ENCODE data around the gene STX10. TPM values are rescaled to one million over a fixed set of nuclear protein-coding genes. Genes with fewer than 3 reads are reported as not detected.
"Not testable (repeated sequence)": the region's sequence is repeated elsewhere in the genome, so short reads cannot be mapped to it uniquely, and the experiment has no call there.

The STX10 gene
- total RNA-seq, 1 donor from 2014 or later, result 89.0 TPM

- TF ChIP-seq, protein P1, sequence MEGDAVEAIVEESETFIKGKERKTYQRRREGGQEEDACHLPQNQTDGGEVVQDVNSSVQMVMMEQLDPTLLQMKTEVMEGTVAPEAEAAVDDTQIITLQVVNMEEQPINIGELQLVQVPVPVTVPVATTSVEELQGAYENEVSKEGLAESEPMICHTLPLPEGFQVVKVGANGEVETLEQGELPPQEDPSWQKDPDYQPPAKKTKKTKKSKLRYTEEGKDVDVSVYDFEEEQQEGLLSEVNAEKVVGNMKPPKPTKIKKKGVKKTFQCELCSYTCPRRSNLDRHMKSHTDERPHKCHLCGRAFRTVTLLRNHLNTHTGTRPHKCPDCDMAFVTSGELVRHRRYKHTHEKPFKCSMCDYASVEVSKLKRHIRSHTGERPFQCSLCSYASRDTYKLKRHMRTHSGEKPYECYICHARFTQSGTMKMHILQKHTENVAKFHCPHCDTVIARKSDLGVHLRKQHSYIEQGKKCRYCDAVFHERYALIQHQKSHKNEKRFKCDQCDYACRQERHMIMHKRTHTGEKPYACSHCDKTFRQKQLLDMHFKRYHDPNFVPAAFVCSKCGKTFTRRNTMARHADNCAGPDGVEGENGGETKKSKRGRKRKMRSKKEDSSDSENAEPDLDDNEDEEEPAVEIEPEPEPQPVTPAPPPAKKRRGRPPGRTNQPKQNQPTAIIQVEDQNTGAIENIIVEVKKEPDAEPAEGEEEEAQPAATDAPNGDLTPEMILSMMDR (conservative IDR thresholded peaks at IDR 0.05; ENCODE audit: low read depth, low read length), result no peak
- DNase-seq (ENCODE audit: low read depth), result no peak
These were observed 31.7 kb upstream of the STX10 start for GRCh38 chr19:13181747-13182388.

GRCh38 chr19:13178291-13178690 is 28.1 kb upstream of the STX10 start:
- H3K4me3 ChIP-seq (ENCODE audit: low read depth, low read length); DNase-seq (ENCODE audit: low read depth): not testable (repeated sequence)

More at GRCh38 chr19:13181747-13182388, 31.7 kb upstream of the STX10 start:
- no peak overlapping the region for H3K4me3 ChIP-seq (ENCODE audit: low read depth, low read length)

DNA sequence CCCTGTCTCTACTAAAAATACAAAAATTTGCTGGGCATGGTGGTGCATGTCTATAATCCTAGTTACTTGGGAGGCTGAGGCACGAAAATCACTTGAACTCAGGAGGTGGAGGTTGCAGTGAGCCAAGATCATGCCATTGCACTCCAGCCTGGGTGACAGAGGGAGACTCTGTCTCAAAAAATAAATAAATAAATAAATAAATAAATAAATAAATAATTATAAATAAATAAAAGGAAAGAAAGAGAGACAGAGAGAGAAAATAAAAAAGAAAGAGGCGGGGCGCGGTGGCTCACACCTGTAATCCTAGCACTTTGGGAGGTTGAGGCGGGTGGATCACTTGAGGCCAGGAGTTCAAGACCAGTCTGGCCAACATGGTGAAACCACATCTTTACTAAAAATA is 27.4 kb upstream of the STX10 start:
- H3K4me3 ChIP-seq (ENCODE audit: low read depth, low read length); DNase-seq (ENCODE audit: low read depth): not testable (repeated sequence)

- TF ChIP-seq, protein P1 (conservative IDR thresholded peaks at IDR 0.05; ENCODE audit: low read depth, low read length), result no peak
- no peak for DNase-seq (ENCODE audit: low read depth)
- no peak overlapping the region for H3K4me3 ChIP-seq (ENCODE audit: low read depth, low read length)
These were observed 26.2 kb upstream of the STX10 start for GRCh38 chr19:13176345-13176744.

DNA sequence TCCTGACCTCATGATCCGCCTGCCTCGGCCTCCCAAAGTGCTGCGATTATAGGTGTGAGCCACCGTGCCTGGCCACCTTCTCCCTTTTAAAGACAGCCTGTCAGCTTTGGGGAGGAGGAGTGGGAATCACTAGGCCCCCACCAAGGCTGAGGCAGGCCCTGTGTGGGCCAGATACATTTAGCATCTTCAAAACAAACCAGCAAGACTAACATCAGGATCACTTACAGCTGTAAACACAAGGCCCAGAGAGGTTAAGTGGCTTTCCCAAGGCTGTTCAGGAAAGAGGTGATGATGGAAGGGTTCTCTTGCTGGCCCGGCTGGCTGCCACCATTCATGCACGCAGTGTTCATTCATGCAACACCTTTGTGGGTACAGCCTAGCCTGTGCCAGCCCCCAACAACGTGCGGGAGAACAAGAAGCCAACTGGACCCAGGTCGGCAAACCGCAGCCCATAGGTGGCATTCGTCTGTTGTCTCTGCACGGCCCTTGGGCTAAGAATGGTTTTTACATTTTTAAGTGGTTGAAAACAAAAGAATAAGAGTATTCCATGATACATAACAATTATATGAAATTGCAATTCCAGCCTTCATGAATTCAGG is 23.1 kb upstream of the STX10 start:
- TF ChIP-seq, protein P1 (conservative IDR thresholded peaks at IDR 0.05; ENCODE audit: low read depth, low read length), result no peak
- no peak overlapping the region for H3K4me3 ChIP-seq (ENCODE audit: low read depth, low read length)
- DNase-seq (ENCODE audit: low read depth), result no peak

DNA sequence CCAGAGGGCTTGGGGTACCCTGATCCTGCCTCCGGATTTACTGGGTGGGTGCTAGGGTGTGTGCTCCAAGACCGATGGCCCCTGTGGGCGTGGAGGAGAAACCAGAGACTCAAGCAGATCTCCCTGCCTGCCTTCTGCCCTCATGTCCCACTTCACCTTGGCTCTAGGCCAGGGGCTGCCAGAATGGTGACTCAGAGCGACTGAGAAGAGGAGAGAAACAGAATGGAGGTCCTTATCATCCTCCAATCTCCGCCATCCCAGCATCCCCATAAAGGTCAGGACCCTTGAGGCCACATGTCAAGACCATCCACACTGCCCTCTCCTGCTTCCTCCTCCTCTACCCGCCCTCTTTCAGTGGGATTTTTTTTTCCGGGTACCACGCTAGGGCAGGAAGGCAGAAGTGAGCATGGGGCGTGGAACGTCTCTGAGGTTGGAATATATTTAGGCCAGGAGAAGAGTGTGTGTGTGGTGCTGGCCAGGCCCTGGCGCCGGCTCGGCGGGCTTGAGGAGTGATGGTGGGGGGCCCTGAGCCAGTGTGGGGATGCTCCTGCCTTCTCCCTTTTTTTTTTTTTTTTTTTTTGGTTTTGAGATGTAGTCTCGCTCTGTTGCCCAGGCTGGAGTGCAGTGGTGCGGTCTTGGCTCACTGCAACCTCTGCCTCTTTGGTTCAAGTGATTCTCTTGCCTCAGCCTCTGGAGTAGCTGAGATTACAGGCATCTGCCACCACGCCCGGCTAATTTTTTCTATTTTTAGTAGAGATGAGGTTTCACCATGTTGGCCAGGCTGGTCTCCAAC is 22.4 kb upstream of the STX10 start:
- DNase-seq (ENCODE audit: low read depth), result no peak
- TF ChIP-seq, protein P1 (conservative IDR thresholded peaks at IDR 0.05; ENCODE audit: low read depth, low read length), result no peak
- H3K4me3 ChIP-seq (ENCODE audit: low read depth, low read length), result no peak overlapping the region

- H3K4me3 ChIP-seq (ENCODE audit: low read depth, low read length), result no peak overlapping the region
- DNase-seq (ENCODE audit: low read depth), result no peak
- TF ChIP-seq, protein P1 (conservative IDR thresholded peaks at IDR 0.05; ENCODE audit: low read depth, low read length), result no peak
These were observed 21.0 kb upstream of the STX10 start for GRCh38 chr19:13171146-13171545.
